Astrocyte (in vitro differentiated cells and primary cell): ENCODE measurements around the gene STUM. TPM values are rescaled to one million over a fixed set of nuclear protein-coding genes. Genes with fewer than 3 reads are reported as not detected.

Experiments
- DNase-seq: peaks from one replicate; pipeline ENCODE4 v3.0.0-alpha.2; 2010; ENCODE audit warnings: low read depth
- FAIRE-seq: peaks from 2 replicates; lab custom pipeline; 2011; peaks lifted over from hg19 to GRCh38; lab: Jason Lieb, UNC
- H2AFZ ChIP-seq: 2 replicates; pipeline ENCODE4 v1.6.0; 2012; ENCODE audit warnings: low read depth, low read length, inconsistent platforms
- H3K27ac ChIP-seq: 2 replicates; pipeline ENCODE4 v1.5.1; 2011; ENCODE audit warnings: low read depth, low read length, inconsistent platforms
- H3K27me3 ChIP-seq: 2 replicates; pipeline ENCODE4 v1.6.0; 2011; ENCODE audit warnings: low read length, inconsistent platforms; ENCODE audit not compliant: insufficient read depth
- H3K36me3 ChIP-seq: 2 replicates; pipeline ENCODE4 v1.5.1; 2011; ENCODE audit warnings: low read length, inconsistent platforms; ENCODE audit not compliant: insufficient read depth
- H3K4me1 ChIP-seq: 2 replicates; pipeline ENCODE4 v1.5.1; 2011; ENCODE audit warnings: low read length, inconsistent platforms; ENCODE audit not compliant: insufficient read depth
- H3K4me2 ChIP-seq: 2 replicates; pipeline ENCODE4 v1.6.0; 2012; ENCODE audit warnings: low read length, inconsistent platforms
- H3K4me3 ChIP-seq: 2 replicates; pipeline ENCODE4 v1.5.1; 2011; ENCODE audit warnings: low read depth, mild to moderate bottlenecking, low read length, inconsistent platforms; ENCODE audit not compliant: insufficient read depth
- H3K79me2 ChIP-seq: 2 replicates; pipeline ENCODE4 v1.6.0; 2012; ENCODE audit warnings: mild to moderate bottlenecking, low read length, inconsistent platforms; ENCODE audit not compliant: insufficient read depth
- H3K9ac ChIP-seq: 2 replicates; pipeline ENCODE4 v1.6.0; 2012; ENCODE audit warnings: mild to moderate bottlenecking, low read length, inconsistent platforms
- H3K9me3 ChIP-seq: 2 replicates; pipeline ENCODE4 v1.5.1; 2012; ENCODE audit warnings: low read depth, mild to moderate bottlenecking, low read length, inconsistent platforms; ENCODE audit not compliant: insufficient read depth
- H4K20me1 ChIP-seq: 2 replicates; pipeline ENCODE4 v1.6.0; 2012; ENCODE audit warnings: low read length, inconsistent platforms; ENCODE audit not compliant: insufficient read depth
- H3K27ac Mint-ChIP-seq: one replicate; pipeline ENCODE4 v1.8.0; 2021; ENCODE audit warnings: mild to moderate bottlenecking, mixed read lengths; ENCODE audit not compliant: unreplicated experiment
- H3K27me3 Mint-ChIP-seq: one replicate; pipeline ENCODE4 v1.8.0; 2021; ENCODE audit warnings: low read depth, mixed read lengths; ENCODE audit not compliant: unreplicated experiment
- H3K36me3 Mint-ChIP-seq: one replicate; pipeline ENCODE4 v1.8.0; 2021; ENCODE audit warnings: low read depth, mixed read lengths; ENCODE audit not compliant: unreplicated experiment
- H3K4me1 Mint-ChIP-seq: one replicate; pipeline ENCODE4 v1.8.0; 2021; ENCODE audit warnings: low read depth, mixed read lengths; ENCODE audit not compliant: unreplicated experiment
- H3K4me3 Mint-ChIP-seq: one replicate; pipeline ENCODE4 v1.8.0; 2021; ENCODE audit warnings: mild to moderate bottlenecking, moderate library complexity, mixed read lengths; ENCODE audit not compliant: unreplicated experiment
- H3K9me3 Mint-ChIP-seq: one replicate; pipeline ENCODE4 v1.8.0; 2021; ENCODE audit warnings: mild to moderate bottlenecking, mixed read lengths; ENCODE audit not compliant: unreplicated experiment
- CTCF ChIP-seq: IDR thresholded peaks from 2 replicates; pipeline ENCODE4 v1.5.1; 2011; ENCODE audit warnings: low read depth, mild to moderate bottlenecking, inconsistent platforms, low read length, moderate library complexity; ENCODE audit not compliant: insufficient read depth
- EZH2 ChIP-seq: IDR thresholded peaks from 2 replicates; pipeline ENCODE4 v1.6.1; 2012; ENCODE audit warnings: mild to moderate bottlenecking, low read length, inconsistent platforms; ENCODE audit not compliant: insufficient read depth
- total RNA-seq: library from RNA; stranded (reverse); gene quantifications from 2 replicates; pipeline ENCODE4 v1.2.1, GENCODE V29; 2021

The STUM gene
- total RNA-seq, 1 donor from 2014 or later = not detected

GRCh38 chr1:226512076-226512728 lies 36.4 kb upstream of the STUM start:
- no peak for FAIRE-seq
- Mint-ChIP-seq H3K9me3 (no peaks in the 10 kb centered on the region), H3K36me3 (no peaks in the 10 kb centered on the region), H3K27me3 (peaks cover 18% of the 10 kb centered on the region), H3K4me3 (no peak overlapping the region), H3K27ac (no peak overlapping the region), H3K4me1 (no peaks in the 10 kb centered on the region)
- H3K4me3 ChIP-seq = no peak overlapping the region
- H3K27me3 ChIP-seq = peaks cover 4% of the 10 kb centered on the region
- TF ChIP-seq CTCF = no peak
- TF ChIP-seq EZH2 = no peak
- no peak overlapping the region for H3K9ac ChIP-seq
- H3K9me3 ChIP-seq = peaks cover 3% of the 10 kb centered on the region
- H3K4me1 ChIP-seq = no peaks in the 10 kb centered on the region
- H2AFZ ChIP-seq = no peak overlapping the region
- no peaks in the 10 kb centered on the region for H3K36me3 ChIP-seq
- no peak overlapping the region for H3K4me2 ChIP-seq
- DNase-seq = no peak
- no peak overlapping the region for H3K27ac ChIP-seq
- H3K79me2 ChIP-seq = no peaks in the 10 kb centered on the region
- H4K20me1 ChIP-seq = no peaks in the 10 kb centered on the region

DNA sequence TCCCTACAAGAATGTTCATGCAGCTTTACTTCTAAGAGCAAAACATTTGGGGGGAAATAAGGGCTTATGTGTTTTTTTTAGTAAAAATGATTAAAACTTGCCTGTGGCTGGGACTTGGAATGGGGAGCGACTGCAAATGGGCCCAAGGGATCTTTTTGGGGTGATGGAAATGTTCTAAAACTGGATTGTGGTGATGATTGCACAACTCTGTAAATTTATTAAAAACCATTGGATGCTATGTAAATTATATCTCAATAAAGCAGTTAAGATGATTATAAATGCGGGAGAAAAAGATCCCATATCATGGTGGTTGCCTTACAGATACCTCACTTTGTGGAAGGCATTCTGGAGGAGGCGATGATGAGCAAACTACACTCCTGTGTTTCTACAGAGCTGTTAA lies 30.2 kb upstream of the STUM start:
- H3K27ac Mint-ChIP-seq = no peak overlapping the region
- no peaks in the 10 kb centered on the region for H3K79me2 ChIP-seq
- H3K4me1 Mint-ChIP-seq = no peaks in the 10 kb centered on the region
- TF ChIP-seq CTCF = no peak
- TF ChIP-seq EZH2 = no peak
- H3K4me3 Mint-ChIP-seq = no peak overlapping the region
- H3K27me3 Mint-ChIP-seq = peaks cover 55% of the 10 kb centered on the region
- DNase-seq (no peak), FAIRE-seq (no peak)
- H3K36me3 ChIP-seq = no peaks in the 10 kb centered on the region
- peaks cover 3% of the 10 kb centered on the region for H3K9me3 ChIP-seq
- H3K9ac ChIP-seq = no peak overlapping the region
- no peaks in the 10 kb centered on the region for H4K20me1 ChIP-seq
- H3K4me1 ChIP-seq = no peaks in the 10 kb centered on the region
- H3K4me3 ChIP-seq = no peak overlapping the region
- H3K36me3 Mint-ChIP-seq = no peaks in the 10 kb centered on the region
- H3K27me3 ChIP-seq = peaks cover 6% of the 10 kb centered on the region
- H2AFZ ChIP-seq = no peak overlapping the region
- no peak overlapping the region for H3K4me2 ChIP-seq
- H3K27ac ChIP-seq = no peak overlapping the region
- no peaks in the 10 kb centered on the region for H3K9me3 Mint-ChIP-seq

GRCh38 chr1:226519135-226519534 lies 29.4 kb upstream of the STUM start:
- Histone ChIP-seq H3K4me1 (no peaks in the 10 kb centered on the region), H3K27ac (no peak overlapping the region), H3K9ac (no peak overlapping the region), H3K79me2 (no peaks in the 10 kb centered on the region), H3K4me3 (no peak overlapping the region), H3K4me2 (no peak overlapping the region), H3K9me3 (peaks cover 3% of the 10 kb centered on the region), H2AFZ (no peak overlapping the region), H3K27me3 (peaks cover 6% of the 10 kb centered on the region), H3K36me3 (no peaks in the 10 kb centered on the region), H4K20me1 (no peaks in the 10 kb centered on the region)
- no peak for TF ChIP-seq CTCF
- TF ChIP-seq EZH2 = no peak
- DNase-seq (no peak), FAIRE-seq (no peak)
- H3K36me3 Mint-ChIP-seq = no peaks in the 10 kb centered on the region
- H3K4me1 Mint-ChIP-seq = no peaks in the 10 kb centered on the region
- no peaks in the 10 kb centered on the region for H3K9me3 Mint-ChIP-seq
- H3K4me3 Mint-ChIP-seq = no peak overlapping the region
- H3K27me3 Mint-ChIP-seq = peaks cover 56% of the 10 kb centered on the region
- no peak overlapping the region for H3K27ac Mint-ChIP-seq
